ENCODE data around the gene TMEM52B.

The TMEM52B gene

GRCh38 chr12:10234562-10234961, 55.7 kb downstream of the TMEM52B start:
- TF ChIP-seq EZH2phosphoT487 (IDR thresholded peaks at IDR 0.05; ENCODE audit: low read length) (no peak), EZH2 (optimal IDR thresholded peaks at IDR 0.05; ENCODE audit: low read depth, low read length) (no peak)
- TF ChIP-seq, protein P1, sequence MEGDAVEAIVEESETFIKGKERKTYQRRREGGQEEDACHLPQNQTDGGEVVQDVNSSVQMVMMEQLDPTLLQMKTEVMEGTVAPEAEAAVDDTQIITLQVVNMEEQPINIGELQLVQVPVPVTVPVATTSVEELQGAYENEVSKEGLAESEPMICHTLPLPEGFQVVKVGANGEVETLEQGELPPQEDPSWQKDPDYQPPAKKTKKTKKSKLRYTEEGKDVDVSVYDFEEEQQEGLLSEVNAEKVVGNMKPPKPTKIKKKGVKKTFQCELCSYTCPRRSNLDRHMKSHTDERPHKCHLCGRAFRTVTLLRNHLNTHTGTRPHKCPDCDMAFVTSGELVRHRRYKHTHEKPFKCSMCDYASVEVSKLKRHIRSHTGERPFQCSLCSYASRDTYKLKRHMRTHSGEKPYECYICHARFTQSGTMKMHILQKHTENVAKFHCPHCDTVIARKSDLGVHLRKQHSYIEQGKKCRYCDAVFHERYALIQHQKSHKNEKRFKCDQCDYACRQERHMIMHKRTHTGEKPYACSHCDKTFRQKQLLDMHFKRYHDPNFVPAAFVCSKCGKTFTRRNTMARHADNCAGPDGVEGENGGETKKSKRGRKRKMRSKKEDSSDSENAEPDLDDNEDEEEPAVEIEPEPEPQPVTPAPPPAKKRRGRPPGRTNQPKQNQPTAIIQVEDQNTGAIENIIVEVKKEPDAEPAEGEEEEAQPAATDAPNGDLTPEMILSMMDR (IDR thresholded peaks at IDR 0.05; ENCODE audit: low read length) = no peak

DNA sequence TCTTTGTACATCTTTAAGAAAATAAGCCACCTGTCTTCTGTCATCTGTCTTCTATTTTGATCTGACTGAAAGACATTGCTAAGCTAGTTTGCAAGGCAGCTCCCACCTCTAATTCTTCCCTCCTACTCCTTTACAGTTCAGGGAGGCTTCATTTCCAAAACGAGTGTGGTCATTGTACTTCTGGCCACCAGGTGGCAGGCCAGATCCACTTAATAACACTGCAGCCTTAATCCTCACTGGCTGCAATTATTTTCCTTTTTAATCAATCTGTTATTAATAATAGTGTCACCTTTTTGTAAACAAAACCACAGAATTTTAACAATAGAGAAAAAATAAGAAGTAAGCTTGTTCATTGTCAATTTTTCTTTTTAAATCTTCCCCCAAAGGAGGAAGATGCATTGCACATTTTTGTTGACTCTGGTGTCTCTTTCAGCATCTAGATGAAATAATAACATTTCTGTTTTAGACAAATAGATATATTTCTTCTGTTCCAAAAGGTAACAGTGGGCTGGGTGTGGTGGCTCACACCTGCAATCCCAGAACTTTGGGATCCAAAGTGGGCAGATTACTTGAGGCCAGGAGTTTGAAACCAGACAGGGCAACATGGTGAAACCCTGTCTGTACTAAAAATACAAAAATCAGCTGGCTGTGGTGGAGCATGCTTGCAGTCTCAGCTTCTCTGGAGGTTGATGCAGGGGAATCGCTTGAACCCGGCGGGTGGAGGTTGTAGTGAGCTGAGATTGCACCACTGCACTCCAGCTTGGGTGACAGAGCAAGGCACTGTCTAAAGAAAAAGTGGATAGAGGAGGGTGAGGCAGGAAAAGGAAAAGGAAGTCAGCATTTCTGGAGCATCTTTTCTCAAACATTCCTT, 57.2 kb downstream of the TMEM52B start:
- Histone ChIP-seq H3K9me3 (replicated peaks; ENCODE audit: insufficient read depth, low read length) (no peaks in the 10 kb centered on the region), H2AFZ (ENCODE audit: low read length) (no peak overlapping the region), H3K4me1 (ENCODE audit: low read length) (peaks cover 12% of the 10 kb centered on the region), H3K27me3 (replicated peaks; ENCODE audit: insufficient read depth, low read length) (peaks cover 29% of the 10 kb centered on the region), H3K4me2 (ENCODE audit: low read depth, low read length) (no peak overlapping the region), H3K9ac (ENCODE audit: low read length) (no peak overlapping the region), H3K79me2 (ENCODE audit: low read length) (no peaks in the 10 kb centered on the region), H3K9me2 (replicated peaks; ENCODE audit: insufficient read depth, low read length) (no peaks in the 10 kb centered on the region), H3K4me3 (ENCODE audit: low read length) (no peak overlapping the region), H3K36me3 (replicated peaks; ENCODE audit: insufficient read depth, low read length) (no peaks in the 10 kb centered on the region), H3F3A (ENCODE audit: insufficient read depth, low read length) (no peaks in the 10 kb centered on the region; the same call in 1 of the 2 replicates), H3K27ac (ENCODE audit: low read length) (no peak overlapping the region), H4K20me1 (ENCODE audit: insufficient read depth, low read length) (no peaks in the 10 kb centered on the region)
- TF ChIP-seq EZH2 (optimal IDR thresholded peaks at IDR 0.05; ENCODE audit: low read depth, low read length) (no peak), EZH2phosphoT487 (IDR thresholded peaks at IDR 0.05; ENCODE audit: low read length) (no peak)
- TF ChIP-seq, protein P1 (IDR thresholded peaks at IDR 0.05; ENCODE audit: low read length) = peak; percentile 91
- DNase-seq = peak; percentile 57

More at GRCh38 chr12:10234562-10234961, 55.7 kb downstream of the TMEM52B start:
- Histone ChIP-seq H3K79me2 (ENCODE audit: low read length) (no peaks in the 10 kb centered on the region), H3K27me3 (replicated peaks; ENCODE audit: insufficient read depth, low read length) (peaks cover 24% of the 10 kb centered on the region), H3K27ac (ENCODE audit: low read length) (no peak overlapping the region), H3K9me3 (replicated peaks; ENCODE audit: insufficient read depth, low read length) (no peaks in the 10 kb centered on the region), H2AFZ (ENCODE audit: low read length) (no peak overlapping the region), H3K9me2 (replicated peaks; ENCODE audit: insufficient read depth, low read length) (no peaks in the 10 kb centered on the region), H3K36me3 (replicated peaks; ENCODE audit: insufficient read depth, low read length) (no peaks in the 10 kb centered on the region), H3K4me1 (ENCODE audit: low read length) (peaks cover 12% of the 10 kb centered on the region), H3K4me2 (ENCODE audit: low read depth, low read length) (no peak overlapping the region), H3F3A (ENCODE audit: insufficient read depth, low read length) (no peaks in the 10 kb centered on the region; the same call in 1 of the 2 replicates), H3K9ac (ENCODE audit: low read length) (no peak overlapping the region), H4K20me1 (ENCODE audit: insufficient read depth, low read length) (no peaks in the 10 kb centered on the region), H3K4me3 (ENCODE audit: low read length) (no peak overlapping the region)
- DNase-seq = no peak

GRCh38 chr12:10236720-10237119, 57.9 kb downstream of the TMEM52B start:
- no peak overlapping the region for H3K27ac ChIP-seq (ENCODE audit: low read length)
- H3K9me3 ChIP-seq (replicated peaks; ENCODE audit: insufficient read depth, low read length) = no peaks in the 10 kb centered on the region
- no peak overlapping the region for H3K4me3 ChIP-seq (ENCODE audit: low read length)
- H3F3A ChIP-seq (ENCODE audit: insufficient read depth, low read length) = no peaks in the 10 kb centered on the region; the same call in 1 of the 2 replicates
- no peaks in the 10 kb centered on the region for H3K9me2 ChIP-seq (replicated peaks; ENCODE audit: insufficient read depth, low read length)
- H4K20me1 ChIP-seq (ENCODE audit: insufficient read depth, low read length) = no peaks in the 10 kb centered on the region
- no peak for DNase-seq
- no peak overlapping the region for H3K9ac ChIP-seq (ENCODE audit: low read length)
- TF ChIP-seq, protein P1 (IDR thresholded peaks at IDR 0.05; ENCODE audit: low read length) = no peak
- TF ChIP-seq EZH2phosphoT487 (IDR thresholded peaks at IDR 0.05; ENCODE audit: low read length) (no peak), EZH2 (optimal IDR thresholded peaks at IDR 0.05; ENCODE audit: low read depth, low read length) (no peak)
- peaks cover 37% of the 10 kb centered on the region for H3K27me3 ChIP-seq (replicated peaks; ENCODE audit: insufficient read depth, low read length)
- no peak overlapping the region for H2AFZ ChIP-seq (ENCODE audit: low read length)
- peaks cover 12% of the 10 kb centered on the region for H3K4me1 ChIP-seq (ENCODE audit: low read length)
- no peak overlapping the region for H3K4me2 ChIP-seq (ENCODE audit: low read depth, low read length)
- H3K79me2 ChIP-seq (ENCODE audit: low read length) = no peaks in the 10 kb centered on the region
- H3K36me3 ChIP-seq (replicated peaks; ENCODE audit: insufficient read depth, low read length) = no peaks in the 10 kb centered on the region

Measured in MM.1S (cell line).